Right atrium auricular region (tissue), 2 donors: ENCODE data around the gene PILRB. TPM values are rescaled to one million over a fixed set of nuclear protein-coding genes. Genes with fewer than 3 reads are reported as not detected.
A peak's percentile ranks its signal among the peaks of the same experiment; 100 is the strongest.
"Not testable (repeated sequence)": the region's sequence is repeated elsewhere in the genome, so short reads cannot be mapped to it uniquely, and the experiment has no call there.

Experiments used
- DNase-seq: peaks from one replicate; pipeline ENCODE4 v3.0.0-alpha.2; 2019; ENCODE audit warnings: low spot score
- H3K27ac ChIP-seq, 2 donors: fragments of 200-600 bp; sonication (generic); 1 replicate in 1 of 2; 2 replicates in 1 of 2; pipeline ENCODE4 v1.5.1; 2016 to 2019
- H3K27me3 ChIP-seq, 2 donors: fragments of 200-600 bp; sonication (generic); one replicate each; pipeline versions ENCODE4 v1.5.1 to v1.6.0; 2017 to 2019
- H3K36me3 ChIP-seq: fragments of 200-600 bp; sonication (generic); one replicate; pipeline ENCODE4 v1.5.1; 2016
- H3K4me1 ChIP-seq, 2 donors: fragments of 200-600 bp; sonication (generic); one replicate each; pipeline versions ENCODE4 v1.5.1 to v1.6.0; 2017 to 2019
- H3K4me3 ChIP-seq, 2 donors: fragments of 200-600 bp; sonication (generic); 1 replicate in 1 of 2; 2 replicates in 1 of 2; pipeline ENCODE4 v1.5.1; 2017 to 2019; ENCODE audit warnings: mild to moderate bottlenecking in 1 of 2, moderate library complexity in 1 of 2
- H3K9me3 ChIP-seq, 2 donors: fragments of 200-600 bp; sonication (generic); one replicate each; pipeline ENCODE4 v1.5.1; 2019
- total RNA-seq, 2 donors: library from RNA; depleted of rRNA; stranded (reverse); fragments of >200 nt; gene quantifications; one replicate each; pipeline ENCODE4 v1.1.0, GENCODE V29; 2016
- TF ChIP-seq, protein P1 (sequence below), 2 donors: fragments of 200-600 bp; sonication (generic); IDR thresholded peaks; one replicate each; pipeline ENCODE4 v1.5.1; 2019; ENCODE audit warnings: antibody characterized with exemption in 2 of 2

The PILRB gene
- 1 to 10 TPM; 9.3 to 9.8 TPM for total RNA-seq

DNA sequence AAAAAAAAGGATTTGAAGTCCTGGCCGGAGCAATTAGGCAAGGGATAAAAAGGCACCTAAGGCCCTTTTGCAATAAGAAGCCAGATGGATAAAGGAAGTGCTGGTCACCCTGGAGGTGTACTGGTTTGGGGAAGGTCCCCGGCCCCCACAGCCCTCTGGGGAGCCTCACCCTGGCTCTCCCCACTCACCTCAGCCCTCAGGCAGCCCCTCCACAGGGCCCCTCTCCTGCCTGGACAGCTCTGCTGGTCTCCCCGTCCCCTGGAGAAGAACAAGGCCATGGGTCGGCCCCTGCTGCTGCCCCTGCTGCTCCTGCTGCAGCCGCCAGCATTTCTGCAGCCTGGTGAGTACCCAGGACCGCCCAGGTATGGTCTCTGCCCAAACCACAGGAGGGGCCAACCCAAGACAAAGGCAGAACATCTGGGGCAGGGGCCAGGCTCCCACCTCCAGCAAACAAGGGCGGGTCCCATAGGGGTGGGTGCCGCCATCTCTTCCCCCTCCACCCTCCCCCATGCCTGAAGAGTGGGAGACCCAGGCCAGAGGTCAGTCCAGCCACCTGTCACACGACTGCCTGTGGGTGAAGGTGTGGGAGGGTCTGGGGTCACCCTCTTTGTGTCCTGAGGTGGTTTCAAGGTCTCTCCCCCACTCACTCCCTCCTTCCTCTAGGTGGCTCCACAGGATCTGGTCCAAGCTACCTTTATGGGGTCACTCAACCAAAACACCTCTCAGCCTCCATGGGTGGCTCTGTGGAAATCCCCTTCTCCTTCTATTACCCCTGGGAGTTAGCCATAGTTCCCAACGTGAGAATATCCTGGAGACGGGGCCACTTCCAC lies at the start of gene PILRB:
TSS of gene PILRB (plus strand) at position 91 of the 830 bp plus-strand sequence. CDS start at position 277, 186 bp downstream.
- no peak for DNase-seq
- TF ChIP-seq, protein P1, sequence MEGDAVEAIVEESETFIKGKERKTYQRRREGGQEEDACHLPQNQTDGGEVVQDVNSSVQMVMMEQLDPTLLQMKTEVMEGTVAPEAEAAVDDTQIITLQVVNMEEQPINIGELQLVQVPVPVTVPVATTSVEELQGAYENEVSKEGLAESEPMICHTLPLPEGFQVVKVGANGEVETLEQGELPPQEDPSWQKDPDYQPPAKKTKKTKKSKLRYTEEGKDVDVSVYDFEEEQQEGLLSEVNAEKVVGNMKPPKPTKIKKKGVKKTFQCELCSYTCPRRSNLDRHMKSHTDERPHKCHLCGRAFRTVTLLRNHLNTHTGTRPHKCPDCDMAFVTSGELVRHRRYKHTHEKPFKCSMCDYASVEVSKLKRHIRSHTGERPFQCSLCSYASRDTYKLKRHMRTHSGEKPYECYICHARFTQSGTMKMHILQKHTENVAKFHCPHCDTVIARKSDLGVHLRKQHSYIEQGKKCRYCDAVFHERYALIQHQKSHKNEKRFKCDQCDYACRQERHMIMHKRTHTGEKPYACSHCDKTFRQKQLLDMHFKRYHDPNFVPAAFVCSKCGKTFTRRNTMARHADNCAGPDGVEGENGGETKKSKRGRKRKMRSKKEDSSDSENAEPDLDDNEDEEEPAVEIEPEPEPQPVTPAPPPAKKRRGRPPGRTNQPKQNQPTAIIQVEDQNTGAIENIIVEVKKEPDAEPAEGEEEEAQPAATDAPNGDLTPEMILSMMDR (IDR thresholded peaks at IDR 0.05): no peak

DNA sequence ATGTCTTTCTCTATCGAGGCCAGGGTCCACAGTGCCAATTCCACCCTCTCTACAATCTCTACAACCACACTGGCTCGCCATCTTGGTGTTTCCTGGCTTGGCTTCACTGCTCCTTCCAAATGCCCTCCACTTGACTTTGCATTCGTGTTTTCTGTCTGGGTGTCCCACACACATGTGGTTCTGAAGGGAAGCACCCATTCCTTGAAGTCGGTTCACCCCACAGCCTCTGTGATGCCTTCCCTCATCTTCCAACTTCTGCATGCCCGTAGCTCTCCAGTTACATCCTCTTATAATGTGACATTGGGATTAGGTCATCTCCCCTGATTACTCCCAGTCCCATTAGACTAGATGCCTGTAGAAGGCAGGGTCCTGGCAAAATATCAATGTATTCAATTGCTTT lies 39.6 kb upstream of the PILRB start:
- DNase-seq, H3K4me3 ChIP-seq, H3K9me3 ChIP-seq, H3K4me1 ChIP-seq, H3K27ac ChIP-seq, H3K27me3 ChIP-seq, H3K36me3 ChIP-seq: not testable (repeated sequence)

More for the DNA sequence above, at the start of gene PILRB:
- H3K4me1 ChIP-seq: no peaks in the 10 kb centered on the region
- H3K36me3 ChIP-seq: peaks cover 96% of the 10 kb centered on the region
- H3K27me3 ChIP-seq: no peaks in the 10 kb centered on the region
- no peak within 1 kb of the TSS for H3K27ac ChIP-seq
- no peaks in the 10 kb centered on the region for H3K9me3 ChIP-seq
- H3K4me3 ChIP-seq: no peak within 1 kb of the TSS

DNA sequence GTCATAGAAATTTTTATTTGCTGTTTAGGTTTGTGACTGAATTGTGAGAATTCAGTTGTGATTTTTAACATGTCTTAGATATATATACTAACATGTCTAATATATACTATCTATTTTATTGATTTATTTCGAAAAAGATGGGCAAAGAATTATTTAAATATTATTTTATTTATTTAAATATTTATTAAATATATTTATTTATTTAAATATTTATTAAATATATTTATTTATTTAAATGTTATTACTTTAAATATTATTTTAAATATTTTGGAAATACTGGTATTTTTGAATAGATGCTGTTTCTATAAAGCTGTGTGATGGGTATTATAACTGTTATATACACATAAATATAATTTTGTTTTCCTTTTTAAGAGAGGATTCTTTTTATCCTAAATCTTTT lies 36.3 kb upstream of the PILRB start:
- H3K4me1 ChIP-seq, H3K4me3 ChIP-seq, H3K36me3 ChIP-seq, H3K9me3 ChIP-seq, H3K27ac ChIP-seq, DNase-seq, H3K27me3 ChIP-seq: not testable (repeated sequence)

DNA sequence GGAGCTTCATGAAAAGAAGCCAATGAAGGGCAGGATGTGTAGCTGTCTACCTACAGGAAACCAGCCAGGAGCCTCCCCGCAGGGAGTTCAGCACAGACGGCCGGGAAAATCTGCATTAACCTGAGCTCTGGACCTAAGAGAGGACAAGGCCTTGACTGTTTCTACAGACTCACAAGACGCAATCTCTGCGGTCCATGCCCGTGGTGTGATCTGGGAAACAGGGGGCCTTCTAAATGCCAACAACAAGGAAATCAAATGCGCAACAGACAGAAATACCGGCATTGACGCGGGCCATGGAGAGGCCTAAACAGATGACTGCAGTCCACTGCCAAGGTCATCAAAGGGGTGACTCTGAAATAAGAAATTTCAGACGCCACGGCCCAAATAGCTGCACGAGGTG lies 33.7 kb upstream of the PILRB start:
- H3K4me1 ChIP-seq, H3K36me3 ChIP-seq, H3K27ac ChIP-seq, H3K27me3 ChIP-seq, DNase-seq, H3K4me3 ChIP-seq, H3K9me3 ChIP-seq: not testable (repeated sequence)

DNA sequence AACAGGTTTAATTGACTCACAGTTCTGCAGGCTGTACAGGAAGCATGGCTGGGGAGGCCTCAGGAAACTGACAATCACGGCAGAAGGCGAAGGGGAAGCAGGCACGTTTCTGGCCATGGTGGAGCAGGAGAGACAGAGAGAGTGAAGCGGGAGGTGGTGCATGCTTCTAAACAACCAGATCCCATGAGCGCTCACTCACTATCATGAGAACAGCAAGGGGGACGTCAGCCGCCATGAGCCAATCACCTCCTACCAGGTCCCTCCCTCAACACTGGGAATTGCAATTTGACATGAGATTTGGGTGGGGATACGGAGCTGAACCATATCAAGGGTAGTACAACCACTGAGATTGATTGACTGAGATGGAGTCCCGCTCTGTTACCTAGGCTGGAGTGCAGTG lies 32.2 kb upstream of the PILRB start:
- H3K27me3 ChIP-seq, H3K9me3 ChIP-seq, H3K4me1 ChIP-seq, H3K36me3 ChIP-seq, H3K27ac ChIP-seq, H3K4me3 ChIP-seq, DNase-seq: not testable (repeated sequence)

DNA sequence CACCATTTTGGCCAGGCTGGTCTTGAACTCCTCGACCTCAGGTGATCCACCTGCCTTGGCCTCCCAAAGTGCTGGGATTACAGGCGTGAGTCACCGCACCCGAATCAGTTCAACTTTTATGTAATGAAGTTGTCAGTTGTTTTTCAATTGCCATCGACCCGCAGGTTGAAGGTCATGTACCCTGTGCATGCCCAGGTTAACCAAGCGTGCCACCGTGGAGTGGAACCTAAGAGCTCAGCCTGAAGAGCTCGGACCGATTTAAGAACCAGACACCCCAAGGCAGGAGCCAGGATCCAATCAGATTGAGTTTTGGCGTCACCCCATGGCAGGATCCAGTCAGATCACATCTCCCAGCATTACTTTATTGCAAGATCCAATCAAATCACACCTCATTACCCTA lies 31.0 kb upstream of the PILRB start:
- H3K4me3 ChIP-seq, H3K9me3 ChIP-seq, DNase-seq, H3K36me3 ChIP-seq, H3K27me3 ChIP-seq, H3K4me1 ChIP-seq, H3K27ac ChIP-seq: not testable (repeated sequence)

DNA sequence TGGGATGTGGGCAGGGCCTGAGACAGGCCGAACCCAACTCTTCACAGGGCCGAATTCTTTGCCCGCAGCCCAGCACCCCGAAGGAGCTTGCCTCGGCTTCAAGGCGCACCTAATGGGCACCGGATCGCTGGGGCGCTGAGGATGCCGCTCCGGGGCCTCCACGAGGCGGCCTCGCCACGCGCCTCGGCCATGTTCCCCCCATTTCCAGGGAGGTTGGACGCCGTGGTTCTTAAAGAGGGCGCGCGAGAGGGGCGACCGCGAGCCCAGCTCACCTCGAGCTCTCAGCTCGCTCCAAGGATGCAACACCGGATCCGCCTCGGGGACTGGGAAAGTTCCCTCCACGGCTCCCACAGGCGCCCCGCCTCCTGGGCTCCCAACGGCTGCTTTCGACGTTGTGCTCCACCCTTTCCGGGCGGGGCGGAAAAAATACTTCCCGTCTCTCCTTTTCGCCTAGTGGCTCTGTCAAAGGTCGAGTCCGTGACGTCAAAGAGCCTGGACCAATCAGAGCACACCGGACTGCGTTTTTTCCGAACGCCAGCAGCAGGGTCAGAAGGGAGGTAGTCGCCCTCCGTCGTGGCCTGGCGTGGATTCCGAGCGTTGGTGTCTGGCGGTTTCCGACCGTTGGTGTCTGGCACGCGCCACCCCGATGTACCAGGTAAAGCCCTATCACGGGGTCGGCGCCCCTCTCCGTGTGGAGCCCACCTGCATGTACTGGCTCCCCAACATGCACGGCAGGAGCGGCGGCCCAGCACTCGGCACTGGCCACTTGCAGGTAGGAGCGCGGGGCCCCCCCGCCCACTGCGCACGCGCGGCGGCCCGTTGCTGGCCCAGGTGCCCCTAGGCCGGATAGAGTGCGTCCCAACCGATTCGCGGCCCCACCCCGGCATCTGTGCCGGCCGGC lies 22.1 kb upstream of the PILRB start:
- not testable (repeated sequence) for H3K36me3 ChIP-seq
- H3K27ac ChIP-seq: peak overlapping the region; percentile 93 to 98

DNA sequence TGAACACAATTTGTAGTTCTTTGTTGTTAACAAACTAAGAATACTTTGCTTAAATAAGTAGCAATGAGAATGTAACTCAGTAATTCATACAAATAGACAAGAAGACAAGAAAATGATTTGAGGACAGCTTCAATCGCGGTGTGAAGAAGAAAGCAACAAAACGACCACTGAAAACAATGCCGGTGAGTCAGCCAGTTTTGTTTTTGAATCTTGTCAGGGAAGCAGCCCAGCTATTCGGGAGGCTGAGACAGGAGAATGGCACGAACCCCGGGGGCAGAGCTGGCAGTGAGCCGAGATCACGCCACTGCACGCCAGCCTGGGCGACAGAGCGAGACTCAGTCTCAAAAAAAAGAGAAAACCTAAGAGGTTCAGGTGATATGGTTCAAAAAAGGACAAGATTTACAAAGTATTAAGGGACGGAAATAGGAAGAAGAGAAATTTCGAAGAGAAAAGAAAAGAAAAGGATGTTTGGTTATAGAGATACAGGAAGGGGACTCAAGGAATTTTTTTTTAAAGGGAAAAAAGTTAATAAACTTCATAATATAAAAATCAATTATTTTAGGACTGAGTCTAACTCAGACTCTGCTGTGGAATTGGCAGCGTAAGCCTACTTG lies 19.7 kb upstream of the PILRB start:
- not testable (repeated sequence) for H3K36me3 ChIP-seq, H3K27ac ChIP-seq, H3K4me3 ChIP-seq, DNase-seq, H3K9me3 ChIP-seq, H3K27me3 ChIP-seq
- peaks cover 0 to 11% of the 10 kb centered on the region in 2 donors for H3K4me1 ChIP-seq

More for the DNA sequence above, 22.1 kb upstream of the PILRB start:
- not testable (repeated sequence) for H3K27me3 ChIP-seq, H3K9me3 ChIP-seq
- peak; percentile 96 for DNase-seq
- H3K4me1 ChIP-seq: peaks cover 0 to 11% of the 10 kb centered on the region in 2 donors
- peak overlapping the region; percentile 70 to 90 for H3K4me3 ChIP-seq

DNA sequence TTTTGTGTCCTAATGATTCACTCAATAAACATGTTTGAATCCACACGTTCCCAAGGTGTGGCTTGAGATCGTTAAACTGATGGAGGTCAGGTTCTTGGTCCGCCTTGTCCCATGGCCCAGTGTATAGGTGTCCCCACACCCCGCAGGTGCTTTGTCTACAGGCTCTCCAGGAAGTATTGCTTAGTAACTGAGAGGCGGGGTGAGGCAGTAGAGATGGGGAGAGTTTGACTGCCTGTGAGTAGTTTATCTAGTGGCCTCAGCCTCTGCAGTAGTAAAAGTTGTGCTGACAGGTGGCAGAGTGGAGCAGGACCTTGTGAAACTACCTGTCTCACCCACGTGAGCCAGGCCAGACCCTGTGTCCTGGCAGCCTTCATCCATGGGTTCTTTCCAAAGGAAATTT lies 16.6 kb upstream of the PILRB start:
- H3K27me3 ChIP-seq, H3K27ac ChIP-seq, H3K4me3 ChIP-seq, H3K9me3 ChIP-seq, DNase-seq: not testable (repeated sequence)
- peaks cover 14% of the 10 kb centered on the region for H3K36me3 ChIP-seq
- H3K4me1 ChIP-seq: peaks cover 0 to 13% of the 10 kb centered on the region in 2 donors
